Tibial artery (tissue), 4 donors: ENCODE results near the gene ACOT7.

Experiments
- DNase-seq, 2 donors: peaks; one replicate each; pipeline ENCODE4 v3.0.0-alpha.2; 2019
- H3K27ac ChIP-seq, 2 donors: fragments of 200-600 bp; sonication (generic) in 1 of 2; 1 replicate in 1 of 2; 2 replicates in 1 of 2; pipeline ENCODE4 v1.5.1; 2018 to 2019; ENCODE audit warnings: mild to moderate bottlenecking in 1 of 2
- H3K27me3 ChIP-seq, 2 donors: fragments of 200-600 bp; sonication (generic) in 1 of 2; one replicate each; pipeline versions ENCODE4 v1.5.1 to v1.6.0; 2016 to 2019
- H3K36me3 ChIP-seq, 3 donors: fragments of 200-600 bp; sonication (generic) in 2 of 3; one replicate each; pipeline ENCODE4 v1.5.1; 2016 to 2019; ENCODE audit warnings: mild to moderate bottlenecking in 2 of 3
- H3K4me1 ChIP-seq, 4 donors: fragments of 200-600 bp; sonication (generic) in 2 of 4; 1 replicate in 3 of 4; 2 replicates in 1 of 4; pipeline ENCODE4 v1.5.1; 2016 to 2019
- H3K4me3 ChIP-seq, 2 donors: fragments of 200-600 bp; sonication (generic) in 1 of 2; 1 replicate in 1 of 2; 2 replicates in 1 of 2; pipeline ENCODE4 v1.5.1; 2018 to 2019; ENCODE audit warnings: mild to moderate bottlenecking in 2 of 2
- H3K9me3 ChIP-seq, 3 donors: fragments of 200-600 bp; sonication (generic) in 1 of 3; one replicate each; pipeline ENCODE4 v1.5.1; 2016 to 2019
- CTCF ChIP-seq, 2 experiments: fragments of 200-600 bp in 1 of 2; fragments of 450-650 bp in 1 of 2; IDR thresholded peaks; one replicate each; pipeline ENCODE4 v1.5.1; 2017 to 2019; ENCODE audit warnings: antibody characterized with exemption in 2 of 2, mild to moderate bottlenecking in 1 of 2, moderate library complexity in 1 of 2
- intact Hi-C: fragments of 100-400 bp; cut with DNase I; formaldehyde crosslinking; loops from one replicate; pipeline ENCODE4 v1.15.0; 2023; ENCODE audit warnings: low total_unique reads

Gene ACOT7

GRCh38 chr1:6292102-6292501 is 101.5 kb downstream of the ACOT7 start:
- Histone ChIP-seq H3K4me3 (no peak overlapping the region), H3K36me3 (peaks cover 3 to 20% (median 12%) of the 10 kb centered on the region in 3 donors), H3K27me3 (no peaks in the 10 kb centered on the region), H3K9me3 (no peaks in the 10 kb centered on the region), H3K27ac (no peak overlapping the region), H3K4me1 (peaks cover 6 to 23% (median 14%) of the 10 kb centered on the region in 4 donors)
- intact Hi-C loops, result no loop called here
- DNase-seq, result no peak
- no peak for TF ChIP-seq CTCF (IDR thresholded peaks at IDR 0.05)

GRCh38 chr1:6288665-6289064 is 104.9 kb downstream of the ACOT7 start:
- intact Hi-C loops, result no loop called here
- Histone ChIP-seq H3K9me3 (no peaks in the 10 kb centered on the region), H3K27me3 (no peaks in the 10 kb centered on the region), H3K36me3 (peaks cover 1 to 12% (median 3%) of the 10 kb centered on the region in 3 donors), H3K4me1 (peaks cover 6 to 24% (median 14%) of the 10 kb centered on the region in 4 donors), H3K4me3 (no peak overlapping the region), H3K27ac (no peak overlapping the region)
- no peak for DNase-seq
- TF ChIP-seq CTCF (IDR thresholded peaks at IDR 0.05), result no peak

GRCh38 chr1:6288026-6288425 is 105.5 kb downstream of the ACOT7 start:
- Histone ChIP-seq H3K9me3 (no peaks in the 10 kb centered on the region), H3K27me3 (no peaks in the 10 kb centered on the region), H3K27ac (peak overlapping the region in 1 of 2 donors; percentile 40), H3K4me3 (no peak overlapping the region), H3K36me3 (peaks cover 0 to 7% (median 0%) of the 10 kb centered on the region in 3 donors), H3K4me1 (peaks cover 6 to 24% (median 14%) of the 10 kb centered on the region in 4 donors)
- no peak for TF ChIP-seq CTCF (IDR thresholded peaks at IDR 0.05)
- DNase-seq, result no peak
- intact Hi-C loops, result no loop called here

GRCh38 chr1:6287431-6287886 is 106.1 kb downstream of the ACOT7 start:
- H3K27ac ChIP-seq, result peak overlapping the region in 1 of 2 donors; percentile 40

GRCh38 chr1:6287029-6287428 is 106.5 kb downstream of the ACOT7 start:
- H3K36me3 ChIP-seq, result peaks cover 0 to 5% (median 0%) of the 10 kb centered on the region in 3 donors
- H3K9me3 ChIP-seq, result no peaks in the 10 kb centered on the region
- TF ChIP-seq CTCF (IDR thresholded peaks at IDR 0.05), result no peak
- H3K4me3 ChIP-seq, result no peak overlapping the region
- no peak for DNase-seq
- peak overlapping the region in 1 of 2 donors; percentile 40 for H3K27ac ChIP-seq
- H3K4me1 ChIP-seq, result peaks cover 6 to 24% (median 14%) of the 10 kb centered on the region in 4 donors
- intact Hi-C loops, result no loop called here
- H3K27me3 ChIP-seq, result no peaks in the 10 kb centered on the region

More at GRCh38 chr1:6287431-6287886, 106.1 kb downstream of the ACOT7 start:
- H3K36me3 ChIP-seq, result peaks cover 0 to 7% (median 0%) of the 10 kb centered on the region in 3 donors
- no peaks in the 10 kb centered on the region for H3K27me3 ChIP-seq
- DNase-seq, result peak; percentile 61 to 87
- peak overlapping the region in 1 of 2 donors; percentile 2 for H3K4me3 ChIP-seq
- intact Hi-C loops, result no loop called here
- H3K9me3 ChIP-seq, result no peaks in the 10 kb centered on the region
- no peak for TF ChIP-seq CTCF (IDR thresholded peaks at IDR 0.05)
- H3K4me1 ChIP-seq, result peaks cover 6 to 24% (median 14%) of the 10 kb centered on the region in 4 donors

GRCh38 chr1:6286266-6286665 is 107.3 kb downstream of the ACOT7 start:
- no peak for TF ChIP-seq CTCF (IDR thresholded peaks at IDR 0.05)
- Histone ChIP-seq H3K27me3 (no peaks in the 10 kb centered on the region), H3K27ac (no peak overlapping the region), H3K4me1 (peaks cover 6 to 24% (median 14%) of the 10 kb centered on the region in 4 donors), H3K9me3 (no peaks in the 10 kb centered on the region), H3K4me3 (no peak overlapping the region), H3K36me3 (no peaks in the 10 kb centered on the region)
- intact Hi-C loops, result no loop called here
- no peak for DNase-seq
